GM18951 (cell line): ENCODE measurements around the gene CHST7.

Experiments used
- POLR2A ChIP-seq: IDR thresholded peaks from 4 replicates; pipeline ENCODE4 v1.6.1; 2011; ENCODE audit warnings: mild to moderate bottlenecking; ENCODE audit not compliant: insufficient read length, insufficient read depth; ENCODE audit errors: extremely low read depth
- in situ Hi-C: fragments of 300-500 bp; cut with MboI; formaldehyde crosslinking; loops from one replicate; pipeline ENCODE4 v1.12.0; 2022; ENCODE audit warnings: low sequenced_read_pairs, mixed read lengths, inconsistent platforms; ENCODE audit not compliant: unreplicated experiment

Gene CHST7

DNA sequence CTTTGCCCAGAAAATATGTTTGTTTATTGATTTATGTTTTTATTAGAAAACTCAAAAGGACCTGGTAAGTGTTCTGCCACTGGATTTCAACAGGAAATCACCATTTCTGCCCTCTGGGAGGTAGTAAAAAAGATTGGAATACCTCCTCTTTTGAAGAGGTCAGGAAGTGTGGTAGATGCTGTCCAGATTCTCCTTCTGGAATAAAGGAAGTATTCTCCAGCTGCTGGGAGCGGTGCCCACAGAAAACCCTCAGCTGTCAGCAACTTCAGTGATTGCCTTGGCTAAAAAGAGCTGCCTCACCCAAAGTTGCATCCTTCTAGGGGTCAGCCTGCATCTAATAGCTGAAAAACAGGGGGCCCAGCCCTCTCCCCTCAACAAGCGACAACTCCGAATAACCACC is 14.5 kb upstream of the CHST7 start:
- in situ Hi-C loops: no loop called here
- TF ChIP-seq POLR2A: no peak

- in situ Hi-C loops: no loop called here
- no peak for TF ChIP-seq POLR2A
These were observed 11.5 kb upstream of the CHST7 start for GRCh38 chrX:46561824-46562657.

- in situ Hi-C loops: no loop called here
These were observed 6.2 kb upstream of the CHST7 start for GRCh38 chrX:46567388-46567787.

DNA sequence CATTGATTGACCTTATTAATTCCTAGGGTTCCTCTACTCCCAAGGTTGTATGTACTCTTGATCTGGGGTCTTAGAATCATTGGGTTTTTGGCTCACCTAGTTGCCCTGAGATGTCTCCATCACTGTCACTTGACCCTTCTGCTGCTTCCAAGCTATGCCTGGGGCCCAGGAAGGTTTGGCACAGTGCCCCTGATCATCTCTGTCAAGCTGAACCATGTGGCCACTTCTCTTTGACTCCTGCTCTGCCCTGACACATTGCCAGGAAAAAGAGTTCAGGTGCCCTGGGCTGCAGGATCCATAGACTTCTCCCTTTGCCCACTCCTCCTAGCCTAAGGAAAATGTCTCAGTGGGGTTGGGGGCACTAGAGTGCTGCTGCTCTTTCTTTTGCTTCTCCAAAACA is 3.9 kb upstream of the CHST7 start:
- no peak for TF ChIP-seq POLR2A
- in situ Hi-C loops: no loop called here

More at GRCh38 chrX:46567388-46567787, 6.2 kb upstream of the CHST7 start:
- no peak for TF ChIP-seq POLR2A

DNA sequence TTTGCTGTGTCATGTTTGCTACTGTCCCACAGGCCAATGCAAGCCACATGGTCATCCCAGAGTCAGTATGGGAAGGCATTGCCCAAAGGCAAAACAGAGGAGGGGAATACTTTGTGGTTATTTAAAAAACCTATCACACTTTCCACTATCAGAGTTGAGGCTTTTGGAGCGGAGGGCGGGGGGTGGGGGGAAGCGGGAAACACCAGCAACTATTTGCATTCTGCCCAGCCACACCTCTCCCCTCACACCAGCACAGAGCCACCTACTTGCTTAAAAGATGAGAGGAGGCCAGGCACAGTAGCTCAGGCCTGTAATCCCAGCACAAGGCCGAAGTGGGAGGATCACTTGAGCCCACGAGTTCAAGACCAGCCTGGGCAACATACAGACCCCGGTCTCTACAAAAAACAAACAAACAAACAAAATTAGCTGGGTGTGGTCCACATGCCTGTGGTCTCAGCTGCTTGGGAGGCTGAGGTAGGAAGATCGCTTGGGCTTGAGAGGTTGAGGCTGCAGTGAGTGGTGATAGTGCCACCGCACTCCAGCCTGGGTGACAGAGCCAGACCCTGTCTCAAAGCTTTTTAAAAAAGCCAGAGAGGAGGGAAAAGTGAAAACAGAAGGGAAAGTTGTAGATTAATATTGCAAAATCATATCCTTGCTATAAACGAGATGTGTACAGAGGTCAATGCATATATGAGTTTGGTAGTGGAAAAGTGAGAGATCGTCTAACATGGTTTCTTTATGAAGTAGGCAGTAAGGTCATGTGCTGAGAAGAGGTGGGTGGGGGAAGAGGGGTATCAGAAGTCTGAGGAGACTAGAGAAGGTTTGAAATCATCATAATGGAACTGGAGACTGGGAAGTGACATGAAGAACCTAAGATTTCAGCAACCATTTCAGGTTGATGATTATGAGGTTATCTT is 1.9 kb upstream of the CHST7 start:
- TF ChIP-seq POLR2A: no peak
- in situ Hi-C loops: no loop called here

DNA sequence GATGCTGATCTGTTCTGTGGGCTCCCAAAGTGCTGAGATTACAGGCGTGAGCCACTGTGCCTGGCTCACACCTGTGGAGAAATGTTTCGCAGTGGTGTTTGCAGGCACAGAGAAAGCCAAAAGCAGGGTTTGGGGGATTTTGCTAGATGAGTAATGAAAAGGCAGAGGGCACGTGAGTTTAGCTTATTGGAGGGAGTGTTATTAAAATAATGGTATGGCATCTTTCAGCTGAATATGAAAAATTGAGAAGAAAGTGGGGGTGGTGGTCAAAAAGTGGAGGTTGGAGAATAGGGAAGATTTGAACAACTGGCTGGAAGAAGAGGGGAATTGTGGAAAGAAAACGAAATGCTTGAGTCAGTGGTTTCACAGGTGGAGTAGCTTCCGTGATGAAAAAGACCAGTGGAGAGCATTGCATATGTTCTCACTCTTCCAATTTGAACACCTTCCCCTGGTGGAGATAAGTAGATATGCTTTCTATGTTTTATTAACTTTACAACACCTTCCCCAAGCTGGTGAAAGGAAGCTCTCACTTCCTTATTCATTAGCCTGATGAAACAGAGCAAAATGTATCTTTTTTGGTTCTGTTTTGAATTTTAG is 1.1 kb upstream of the CHST7 start:
- no peak for TF ChIP-seq POLR2A
- in situ Hi-C loops: no loop called here

- TF ChIP-seq POLR2A: no peak
- in situ Hi-C loops: no loop called here
These were observed 568 bp downstream of the CHST7 start for GRCh38 chrX:46573892-46574773.

DNA sequence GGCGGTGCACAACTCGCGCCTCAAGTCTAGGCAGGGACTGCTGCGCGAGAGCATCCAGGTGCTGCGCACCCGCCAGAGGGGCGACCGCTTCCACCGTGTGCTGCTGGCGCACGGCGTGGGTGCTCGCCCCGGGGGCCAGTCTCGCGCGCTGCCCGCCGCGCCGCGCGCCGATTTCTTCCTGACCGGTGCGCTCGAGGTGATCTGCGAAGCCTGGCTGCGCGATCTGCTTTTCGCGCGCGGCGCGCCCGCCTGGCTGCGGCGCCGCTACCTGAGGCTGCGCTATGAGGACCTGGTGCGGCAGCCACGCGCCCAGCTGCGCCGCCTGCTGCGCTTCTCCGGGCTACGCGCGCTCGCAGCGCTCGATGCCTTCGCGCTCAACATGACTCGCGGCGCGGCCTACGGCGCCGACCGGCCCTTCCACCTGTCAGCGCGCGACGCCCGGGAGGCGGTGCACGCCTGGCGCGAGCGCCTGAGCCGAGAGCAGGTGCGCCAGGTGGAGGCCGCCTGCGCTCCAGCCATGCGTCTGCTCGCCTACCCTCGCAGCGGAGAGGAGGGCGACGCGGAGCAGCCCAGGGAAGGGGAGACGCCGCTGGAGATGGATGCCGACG is 1.3 kb downstream of the CHST7 start:
- in situ Hi-C loops: no loop called here
- TF ChIP-seq POLR2A: peak; percentile 17

GRCh38 chrX:46575586-46575985 is 2.0 kb downstream of the CHST7 start:
- no peak for TF ChIP-seq POLR2A
- in situ Hi-C loops: no loop called here

- TF ChIP-seq POLR2A: no peak
- in situ Hi-C loops: no loop called here
These were observed 2.4 kb downstream of the CHST7 start for GRCh38 chrX:46575991-46576392.

DNA sequence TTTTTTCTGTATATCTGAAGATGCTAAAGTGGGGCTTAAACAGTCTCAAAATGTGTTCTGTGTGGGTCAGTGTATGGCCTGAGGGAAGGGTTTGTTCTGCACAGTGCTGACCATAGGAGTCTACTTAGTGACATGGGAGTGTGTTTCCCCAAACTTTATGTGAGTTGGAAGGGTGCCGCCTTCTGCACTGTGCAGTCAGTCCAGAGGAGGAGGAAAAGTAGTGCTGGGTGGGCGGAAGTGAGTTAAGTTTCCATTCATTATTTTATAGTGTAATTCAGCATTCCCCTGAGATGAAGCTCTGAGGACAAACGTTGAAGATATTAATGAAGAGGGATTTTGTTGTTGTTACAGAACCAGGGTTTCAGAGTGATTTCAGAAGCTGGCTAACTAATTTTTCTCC is 2.9 kb downstream of the CHST7 start:
- no peak for TF ChIP-seq POLR2A
- in situ Hi-C loops: no loop called here
